HG03354 (cell line): Measurements from ENCODE around the gene MAL.

ENCODE experiments used
- ATAC-seq: cut with Tn5 transposase; IDR thresholded peaks from one replicate; pipeline ENCODE4 v1.9.1; 2021; ENCODE audit warnings: mild to moderate bottlenecking; ENCODE audit not compliant: unreplicated experiment, poor library complexity, severe bottlenecking

MAL gene

DNA sequence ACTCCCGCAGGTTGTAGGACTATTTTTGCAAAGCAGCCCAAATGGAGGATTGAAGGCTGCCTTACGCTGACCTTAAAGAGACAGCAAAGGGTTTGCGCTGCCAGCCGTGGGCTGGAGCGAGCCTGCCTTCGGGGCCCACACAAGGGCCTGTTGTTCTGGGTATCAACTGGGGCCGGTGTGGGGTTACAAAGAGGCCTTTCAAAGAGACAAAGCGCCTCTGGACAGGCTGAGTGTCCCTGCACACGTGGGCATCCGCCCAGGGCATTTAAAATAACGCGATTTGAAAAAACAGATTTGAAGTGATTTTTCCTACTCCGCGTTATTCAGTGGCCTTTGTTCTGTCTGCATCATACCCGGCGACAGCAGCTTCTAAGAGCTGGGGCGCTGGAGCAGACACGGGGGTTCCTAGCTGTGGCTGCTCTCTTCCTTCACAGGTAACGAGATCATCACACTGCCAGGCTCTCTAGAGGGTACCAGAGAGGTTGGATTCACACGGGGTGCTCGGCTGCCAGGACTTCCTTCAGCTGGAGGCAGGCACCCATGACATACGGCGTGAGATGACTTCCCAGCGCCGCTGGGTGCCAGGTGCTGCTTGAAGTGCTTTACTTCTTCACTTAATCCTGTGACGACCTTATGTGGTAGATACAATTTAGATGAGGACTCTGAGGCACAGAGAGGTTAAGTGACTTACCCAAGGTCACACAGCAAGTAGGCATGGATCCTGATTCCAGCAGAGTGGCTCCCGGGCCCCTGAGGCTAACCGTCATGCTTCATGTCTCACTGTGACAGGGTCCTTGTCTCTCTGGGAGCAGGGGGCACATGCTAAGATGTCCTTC lies 32.2 kb downstream of the MAL start:
- ATAC-seq = no peak

DNA sequence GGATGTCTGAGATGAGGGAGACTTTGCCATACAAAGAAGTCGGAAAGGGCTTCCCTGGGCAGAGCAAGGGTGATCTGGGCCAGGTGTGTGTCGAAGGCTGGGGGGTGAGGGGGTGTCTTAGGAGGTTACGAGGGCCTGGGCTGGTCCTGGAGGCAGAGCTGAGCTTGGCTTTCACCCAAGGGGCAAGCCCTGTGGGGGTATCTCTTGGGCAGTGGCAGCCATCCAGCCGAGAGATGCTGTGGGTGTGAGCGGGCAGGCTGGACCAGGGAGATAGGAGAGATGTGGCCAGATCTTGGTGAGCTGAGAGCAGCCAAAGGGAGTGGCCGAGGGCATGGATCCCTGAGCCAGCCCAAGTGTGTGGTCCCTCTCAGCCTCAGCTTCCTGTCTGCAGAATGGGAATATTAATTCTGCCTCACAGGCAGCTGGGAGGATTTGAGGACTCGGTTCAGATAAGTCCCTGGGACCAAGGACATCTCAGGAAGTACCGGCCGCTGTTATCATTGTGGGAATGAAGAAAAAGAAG lies 33.0 kb downstream of the MAL start:
- no peak for ATAC-seq

DNA sequence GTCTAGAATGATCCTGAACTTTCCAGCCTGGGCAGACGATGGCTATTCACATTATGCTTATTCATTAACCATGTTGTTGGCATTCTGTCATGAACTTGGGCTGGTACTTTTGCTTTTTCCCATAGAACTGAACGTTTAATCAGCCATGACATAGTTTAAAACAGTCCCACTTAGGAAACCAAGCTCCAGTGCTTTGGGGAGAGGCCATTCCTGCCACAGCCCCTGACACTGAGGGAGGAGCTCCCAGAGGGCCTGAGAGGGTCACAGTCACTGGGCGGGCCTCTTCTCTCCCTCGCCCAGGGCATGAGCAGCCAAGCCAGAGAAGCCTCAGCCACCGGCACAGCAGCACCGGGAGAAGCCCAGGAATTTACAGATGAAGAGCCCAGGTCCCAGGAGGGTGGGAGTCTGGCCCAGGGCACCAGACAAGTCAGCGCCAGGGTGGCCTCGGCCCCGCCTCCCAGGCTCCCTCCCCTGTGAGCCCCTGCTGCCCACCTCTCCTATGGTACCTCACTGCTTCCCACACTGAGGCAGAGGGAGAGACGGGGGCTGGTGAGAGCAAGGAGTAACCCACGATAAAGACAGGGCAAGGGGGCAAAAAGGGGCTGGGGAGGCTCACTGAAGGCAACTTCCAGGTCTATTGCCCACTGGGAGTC lies 33.6 kb downstream of the MAL start:
- no peak for ATAC-seq

DNA sequence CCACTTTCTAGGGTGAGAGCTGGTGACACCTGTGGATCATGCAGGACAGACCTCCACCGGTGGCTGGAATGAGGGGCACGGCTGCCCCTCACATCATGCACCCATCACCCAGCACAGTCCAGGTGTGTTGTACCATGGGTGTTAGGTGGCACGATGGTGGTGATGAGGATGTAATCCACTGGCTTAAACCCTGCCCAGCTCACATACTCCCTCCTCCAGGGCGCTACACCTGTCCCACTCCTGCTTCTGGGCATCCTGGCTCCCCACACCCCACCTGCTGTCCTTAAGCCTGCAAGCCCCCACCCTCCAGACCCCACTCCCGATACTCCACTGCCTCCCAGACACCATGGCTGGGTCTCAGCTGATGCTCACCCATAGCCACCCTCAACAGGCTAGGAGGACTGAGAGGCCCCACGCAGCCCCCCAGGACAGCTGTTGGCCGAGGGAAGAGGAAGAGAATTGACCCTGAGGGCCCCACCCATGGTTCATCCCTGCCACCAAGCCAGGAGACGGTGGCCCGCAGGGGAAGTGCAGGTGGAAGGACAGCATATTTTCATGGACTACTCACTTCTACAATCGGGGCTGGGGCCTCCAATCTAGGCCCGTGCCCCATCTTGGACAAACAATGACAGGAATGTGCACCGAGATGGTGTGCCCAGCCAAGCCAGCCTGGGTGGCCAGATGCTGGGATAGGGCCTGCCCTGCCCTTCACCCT lies 34.3 kb downstream of the MAL start:
- ATAC-seq = no peak

DNA sequence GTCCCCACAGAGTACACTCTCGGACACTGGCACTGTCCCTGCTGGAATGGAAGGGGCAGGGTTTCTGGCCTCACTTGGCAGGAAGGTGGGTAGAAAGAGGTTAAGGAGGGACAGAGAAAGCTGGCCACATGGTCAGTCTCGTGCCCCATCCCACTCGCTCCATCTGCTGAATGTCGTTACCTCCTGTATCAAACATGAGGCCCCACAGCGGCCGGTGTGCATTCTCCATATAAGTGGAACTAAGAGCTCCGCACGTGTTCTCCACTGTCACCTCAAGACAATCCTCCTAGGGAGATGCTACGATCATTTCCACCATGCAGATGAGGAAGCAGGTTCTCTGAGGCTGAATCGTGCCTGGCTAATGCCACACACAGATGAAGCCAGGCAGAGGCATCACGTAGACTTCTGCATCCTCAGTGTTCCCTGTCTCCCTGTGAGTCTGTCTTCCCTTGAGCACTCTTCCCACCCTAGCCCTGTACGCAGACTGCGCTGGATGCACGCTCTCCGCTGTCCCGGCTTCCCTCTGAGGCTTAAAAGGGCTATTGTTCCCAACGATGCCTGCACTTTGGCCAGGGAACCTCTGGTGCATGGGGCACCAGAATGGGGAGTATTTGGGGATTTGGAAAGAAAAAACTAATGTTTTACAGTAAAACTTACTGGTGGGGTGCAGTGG lies 35.1 kb downstream of the MAL start:
- ATAC-seq = no peak

DNA sequence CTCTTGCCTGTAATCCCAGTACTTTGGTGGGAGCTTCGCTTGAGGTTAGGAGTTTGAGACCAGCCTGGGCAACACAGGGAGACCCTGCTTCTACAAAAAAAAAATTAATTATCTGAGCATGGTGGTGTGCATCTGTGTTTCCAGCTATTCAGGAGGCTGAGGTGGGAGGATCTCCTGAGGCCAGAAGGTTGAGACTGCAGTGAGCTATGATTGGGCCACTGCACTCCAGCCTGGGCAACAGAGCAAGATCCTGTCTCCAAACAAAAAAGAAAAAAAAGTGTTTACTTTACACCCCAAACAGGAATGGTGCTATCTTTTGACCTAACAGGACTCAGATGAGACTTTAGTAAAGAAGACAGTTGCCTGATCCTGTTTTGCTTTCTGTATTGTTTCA lies 35.6 kb downstream of the MAL start:
- no peak for ATAC-seq

DNA sequence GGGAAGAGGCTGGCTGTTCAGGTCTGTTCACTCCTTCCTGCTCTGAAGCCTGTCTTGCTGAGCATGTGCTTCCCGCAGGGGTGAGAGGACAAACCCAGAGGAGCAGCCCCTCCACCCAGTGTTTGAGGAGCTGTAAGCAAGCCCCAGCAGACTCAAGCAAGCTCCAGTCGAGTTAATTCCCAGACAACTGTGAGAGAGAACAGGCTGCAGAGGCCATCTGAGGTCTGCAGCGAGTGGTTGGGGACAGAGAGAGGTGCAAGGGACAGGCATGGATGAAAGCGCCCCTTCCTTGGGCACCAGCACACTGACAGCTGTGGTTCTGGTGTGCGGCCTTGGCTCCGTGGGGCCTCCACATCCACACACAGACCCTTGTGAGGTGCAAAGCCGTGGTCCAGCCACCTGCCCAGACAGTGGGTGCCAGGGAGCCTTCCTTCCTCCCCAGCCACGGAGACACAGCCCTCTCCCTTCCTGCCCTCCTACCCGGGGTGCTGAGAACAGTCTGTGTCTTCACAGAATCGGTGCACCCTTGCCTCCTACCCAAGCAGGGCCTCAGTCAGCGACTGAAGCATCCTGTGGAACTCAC lies 36.2 kb downstream of the MAL start:
- ATAC-seq = no peak

DNA sequence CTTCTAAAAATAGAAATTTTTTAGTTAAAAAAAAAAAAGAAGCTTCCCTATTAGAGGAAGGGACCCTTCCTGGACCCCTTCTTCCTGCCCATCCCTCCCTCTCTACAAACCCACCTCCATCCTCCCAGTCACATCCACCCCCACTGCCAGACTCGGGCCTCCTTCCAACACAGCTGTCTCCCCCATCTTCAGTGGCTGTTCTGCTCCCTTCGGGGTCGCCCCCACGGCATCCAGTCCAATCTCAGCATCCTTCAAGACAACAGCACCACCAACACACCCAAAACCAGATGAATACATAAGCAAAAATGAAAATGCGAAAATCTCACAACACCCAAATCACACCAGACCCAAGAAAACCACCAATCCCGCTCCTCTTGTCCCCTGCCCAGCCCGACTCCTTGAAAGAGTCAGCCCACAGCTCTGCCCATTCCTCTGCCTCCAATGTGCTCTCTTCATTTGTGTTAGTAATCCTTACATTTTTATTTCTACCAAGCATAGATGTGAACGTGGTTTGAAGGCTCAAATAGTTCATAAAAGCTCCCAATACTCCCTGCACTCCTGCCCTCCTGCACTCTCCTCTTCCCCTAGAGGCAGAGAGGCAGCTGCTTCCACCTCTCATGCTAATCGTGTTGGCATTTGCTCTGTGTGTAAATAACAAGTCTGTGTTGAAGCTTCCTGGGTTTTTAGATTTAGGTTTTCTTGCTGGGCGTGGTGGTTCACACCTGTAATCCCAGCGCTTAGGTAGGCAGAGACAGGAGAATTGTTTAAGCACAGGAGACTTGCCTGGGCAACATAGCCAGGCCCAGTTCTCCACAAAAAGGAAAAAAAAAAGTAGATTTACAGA lies 37.0 kb downstream of the MAL start:
- ATAC-seq = peak; percentile 26

DNA sequence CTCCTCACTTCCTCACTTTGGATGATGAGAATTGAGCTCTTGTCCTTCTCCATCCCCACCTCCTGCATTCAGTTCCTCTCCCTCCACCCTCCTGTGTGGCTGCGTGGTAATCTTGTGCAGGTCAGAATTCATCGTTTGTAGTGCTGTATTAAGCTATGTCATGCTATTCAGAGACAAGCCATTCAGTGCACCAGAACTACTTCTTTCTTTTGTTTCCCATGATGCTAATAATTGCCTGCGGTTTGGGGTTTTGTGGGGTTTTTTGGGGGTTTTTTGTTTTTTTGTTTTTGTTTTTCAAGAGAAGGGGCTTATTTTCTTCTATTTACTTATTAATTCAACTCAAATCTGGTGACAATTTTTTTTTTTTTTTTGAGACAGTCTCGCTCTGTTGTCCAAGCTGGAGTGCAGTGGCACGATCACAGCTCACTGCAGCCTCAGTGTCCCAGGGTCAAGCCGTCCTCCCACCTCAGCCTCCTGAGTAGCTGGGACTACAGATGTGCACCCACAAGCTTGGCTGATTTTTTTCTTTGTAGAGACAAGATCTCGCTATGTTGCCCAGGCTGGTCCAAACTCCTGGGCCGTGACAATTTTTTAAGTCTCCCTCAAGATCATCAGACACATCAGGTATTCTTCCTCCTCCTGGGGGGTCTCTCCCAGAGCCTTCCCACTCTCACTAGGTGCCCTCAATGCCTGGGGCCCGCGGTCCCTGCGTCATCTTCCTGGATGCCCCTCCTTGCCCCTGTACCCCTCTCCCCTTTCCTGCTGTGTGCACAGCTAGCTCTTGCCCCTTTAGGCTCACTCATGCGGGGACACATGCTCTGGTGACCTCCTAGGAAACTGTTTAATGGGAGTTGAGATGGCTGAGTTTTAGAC lies 37.8 kb downstream of the MAL start:
- peak; percentile 83 for ATAC-seq

DNA sequence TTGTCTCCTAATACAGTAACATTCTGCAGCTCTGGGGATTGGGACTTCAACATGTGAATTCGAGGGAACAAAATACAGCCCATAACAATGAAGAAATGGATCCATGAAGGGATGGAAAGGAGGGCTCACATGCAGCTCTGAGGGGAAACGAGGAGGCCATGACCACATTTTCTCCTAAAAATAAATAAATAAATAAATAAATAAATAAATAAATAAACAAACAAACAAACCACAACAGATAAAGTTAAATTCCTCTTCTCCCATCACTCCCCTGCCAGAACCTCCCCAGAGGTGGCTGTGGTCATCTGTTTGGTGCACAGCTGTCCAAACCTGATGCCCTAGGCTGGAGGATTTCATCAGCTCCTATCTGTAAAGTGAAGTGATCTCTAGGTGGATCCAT lies 42.7 kb downstream of the MAL start:
- no peak for ATAC-seq

DNA sequence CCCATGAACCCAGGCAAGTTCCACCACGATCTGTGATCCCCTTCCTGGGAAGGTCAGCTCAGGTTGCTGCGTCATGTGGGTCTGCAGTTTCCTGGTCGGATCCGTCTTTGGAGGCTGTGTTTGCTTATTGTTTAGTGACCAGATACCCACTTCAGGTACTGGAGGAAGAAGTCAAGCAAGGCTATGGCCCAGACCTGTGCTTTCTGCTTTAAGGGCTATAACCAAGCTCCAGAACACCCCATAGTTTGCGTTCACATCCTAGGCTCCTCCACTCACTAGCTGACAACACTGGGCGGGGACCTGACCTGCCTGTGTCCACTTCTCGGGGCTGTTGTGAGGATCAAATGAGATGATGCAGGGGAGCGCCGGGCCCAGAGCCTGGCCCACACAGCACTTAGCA lies 44.0 kb downstream of the MAL start:
- ATAC-seq = no peak

DNA sequence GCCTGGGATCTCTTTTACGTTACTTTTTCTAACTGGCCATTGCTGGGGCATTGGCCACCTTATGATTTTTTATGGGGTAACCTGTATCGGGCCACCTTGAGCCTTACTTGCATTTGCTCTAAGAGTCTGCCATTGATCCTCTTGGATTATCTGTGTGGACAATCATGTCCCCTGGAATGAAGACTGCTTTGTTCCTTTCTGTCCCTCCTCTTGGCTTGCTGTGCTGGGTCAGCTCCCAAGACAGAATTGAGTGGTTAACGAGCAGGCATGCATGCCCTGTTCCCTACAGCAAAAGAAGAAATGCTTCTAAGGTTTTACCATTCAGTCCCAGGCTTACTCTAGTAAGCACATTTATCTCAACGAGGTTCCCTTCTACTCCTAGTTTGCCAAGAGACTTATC lies 46.3 kb downstream of the MAL start:
- ATAC-seq = no peak

DNA sequence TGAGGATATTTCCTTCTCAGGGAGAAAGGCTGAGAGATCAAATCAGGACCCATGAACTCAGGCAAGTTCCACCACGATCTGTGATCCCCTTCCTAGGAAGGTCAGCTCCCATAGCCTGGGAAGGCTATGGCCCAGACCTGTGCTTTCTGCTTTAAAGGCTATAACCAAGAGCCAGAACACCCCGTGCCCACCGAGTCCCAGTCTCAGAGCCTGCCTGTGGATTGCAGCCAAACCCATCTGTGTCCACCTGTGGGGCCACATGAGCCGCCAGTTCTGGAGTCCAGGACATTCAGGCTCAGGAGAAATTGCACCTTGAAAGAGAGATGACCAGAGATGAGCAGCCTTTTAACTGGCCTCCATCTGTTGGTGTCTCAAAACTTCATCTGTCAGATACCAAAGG lies 46.9 kb downstream of the MAL start:
- no peak for ATAC-seq

DNA sequence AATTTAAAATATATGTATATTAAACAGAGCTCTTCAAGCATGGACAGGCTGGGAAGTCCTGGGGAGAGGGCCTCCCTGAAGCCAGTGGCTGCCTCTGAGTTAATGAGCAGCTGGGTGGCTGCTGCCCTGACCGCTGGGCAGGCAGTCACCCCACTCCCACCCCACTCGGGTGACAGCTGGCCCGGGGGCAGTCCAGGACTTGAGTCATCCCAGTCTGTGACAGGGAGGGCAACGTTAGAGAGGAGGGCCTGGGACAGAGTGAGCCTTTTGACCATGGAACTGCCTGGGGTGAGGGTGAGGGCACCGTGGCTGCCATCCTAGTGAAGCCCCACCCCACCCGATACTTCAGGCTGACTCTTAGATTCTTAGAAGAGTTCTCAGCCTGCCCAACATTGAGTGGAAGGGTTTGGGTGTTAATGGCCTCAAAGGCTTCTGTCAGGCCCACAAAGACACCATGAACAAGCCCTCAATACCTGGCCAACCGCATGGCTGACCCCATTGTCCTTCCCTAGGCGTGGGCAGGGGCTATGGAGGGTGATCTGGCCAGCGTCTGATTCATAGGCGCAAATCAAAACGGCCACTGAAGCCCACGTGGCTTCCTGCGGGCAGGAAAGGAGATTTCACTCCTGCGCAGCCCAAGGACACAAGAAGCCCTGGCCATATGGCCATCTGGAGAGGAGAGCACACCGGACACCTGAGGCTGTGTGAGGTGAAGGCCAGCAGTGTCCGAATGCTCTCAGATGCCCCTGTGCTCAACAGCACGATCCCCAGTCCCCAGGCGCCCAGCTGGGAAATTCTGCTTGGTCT lies 48.6 kb downstream of the MAL start:
- ATAC-seq = no peak

DNA sequence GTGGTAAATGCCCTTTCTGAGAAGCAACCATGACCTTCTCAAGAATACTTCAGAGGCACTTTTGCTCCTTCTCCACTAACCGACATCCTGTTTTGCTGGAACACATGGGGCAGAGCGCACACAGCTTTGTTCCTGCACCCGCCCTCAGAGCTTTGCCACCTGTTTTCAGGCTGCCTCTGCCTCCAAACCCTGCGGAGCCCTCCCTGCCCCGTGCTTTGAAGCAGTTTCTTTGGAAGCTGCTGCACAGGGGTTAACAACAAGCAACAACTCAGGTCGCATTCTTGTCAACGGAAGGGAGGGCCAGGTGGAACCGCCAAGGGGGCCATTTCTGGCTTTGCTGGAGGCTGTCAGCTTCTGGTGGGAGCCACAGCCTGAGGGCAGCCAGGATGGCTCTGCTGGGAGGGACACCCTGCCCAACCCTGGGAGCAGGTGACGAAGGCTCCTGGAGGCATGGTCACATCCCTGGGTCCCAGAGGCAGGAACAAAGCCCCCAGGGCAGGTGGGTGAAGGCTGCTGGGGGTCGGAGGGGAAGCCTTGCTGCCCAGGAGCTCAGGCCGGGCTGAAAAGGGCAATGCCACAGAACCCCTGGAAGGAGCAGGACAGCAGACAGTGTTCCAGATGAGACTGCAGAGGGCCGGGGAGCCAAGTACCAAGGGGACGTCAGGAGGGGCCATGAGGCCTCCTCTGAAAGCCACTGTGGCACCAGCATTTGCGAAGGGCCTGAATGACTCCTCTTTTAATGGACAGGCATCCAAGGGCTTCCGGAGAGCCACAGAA lies 49.3 kb downstream of the MAL start:
- no peak for ATAC-seq

DNA sequence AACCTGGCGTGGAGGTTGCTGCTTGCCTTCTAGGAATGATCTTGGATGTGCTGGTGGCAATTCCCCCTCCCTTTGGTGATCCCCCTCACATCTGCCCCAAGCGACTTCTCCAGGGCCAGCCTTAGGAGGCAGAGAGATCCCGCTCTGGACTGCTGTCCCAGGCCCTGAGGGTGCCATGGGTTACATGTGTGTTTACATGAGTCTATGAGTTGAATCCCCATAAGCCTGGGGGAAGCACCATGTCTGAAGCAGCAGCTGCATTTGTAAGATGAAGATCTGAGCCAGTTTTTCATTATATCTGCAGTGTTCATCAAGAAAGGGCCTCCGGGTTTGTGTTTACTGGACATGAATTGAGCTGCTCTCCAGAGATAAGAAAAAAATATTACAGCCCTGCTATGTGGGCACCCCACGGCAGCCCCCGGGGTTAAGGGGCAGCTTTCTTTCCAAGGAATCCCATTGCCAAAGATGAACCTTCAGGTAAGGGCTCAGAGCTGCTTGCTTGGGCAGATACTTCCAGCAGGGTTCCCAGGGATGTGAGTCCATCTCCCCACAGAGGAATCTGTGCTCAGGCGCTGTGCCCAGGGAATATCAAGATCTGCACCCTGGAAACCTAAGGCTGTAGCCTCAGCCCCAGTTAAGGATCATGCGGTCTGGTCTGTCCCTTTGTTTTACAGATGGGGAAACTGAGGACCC lies 50.1 kb downstream of the MAL start:
- no peak for ATAC-seq
